ENCODE measurements around the gene SUPT7L.

SUPT7L gene

GRCh38 chr2:27703638-27704341 lies 40.4 kb upstream of the SUPT7L start:
- H3K9ac ChIP-seq = no peak overlapping the region
- no peak overlapping the region for H3K4me3 ChIP-seq (IDR thresholded peaks at IDR 0.05; ENCODE audit: insufficient read depth, low read depth, low read length)
- peaks cover 15% of the 10 kb centered on the region for H3K4me1 ChIP-seq (ENCODE audit: low read depth, poor library complexity, severe bottlenecking)
- TF ChIP-seq CTCF (conservative IDR thresholded peaks at IDR 0.05; ENCODE audit: low read depth, low read length) = peak; percentile 94
- H3K36me3 ChIP-seq (ENCODE audit: insufficient read depth) = no peaks in the 10 kb centered on the region
- no peaks in the 10 kb centered on the region for H3K79me2 ChIP-seq (ENCODE audit: insufficient read depth, low read depth)
- no peak overlapping the region for H3K27ac ChIP-seq
- H2AFZ ChIP-seq (ENCODE audit: low read depth) = no peak overlapping the region
- H3K4me2 ChIP-seq = no peak overlapping the region; the same call in 1 of the 2 replicates
- no peaks in the 10 kb centered on the region for H4K20me1 ChIP-seq (ENCODE audit: insufficient read depth)
- H3K27me3 ChIP-seq (ENCODE audit: insufficient read depth, low read depth) = no peaks in the 10 kb centered on the region

- TF ChIP-seq CTCF (conservative IDR thresholded peaks at IDR 0.05; ENCODE audit: low read depth, low read length) = no peak
- Histone ChIP-seq H3K79me2 (ENCODE audit: insufficient read depth, low read depth) (no peaks in the 10 kb centered on the region), H3K27ac (no peak overlapping the region)
Observed at GRCh38 chr2:27702302-27702701, 38.9 kb upstream of the SUPT7L start.

GRCh38 chr2:27701676-27702075 lies 38.3 kb upstream of the SUPT7L start:
- H3K4me1 ChIP-seq (ENCODE audit: low read depth, poor library complexity, severe bottlenecking) = peaks cover 15% of the 10 kb centered on the region
- H3K4me3 ChIP-seq (IDR thresholded peaks at IDR 0.05; ENCODE audit: insufficient read depth, low read depth, low read length) = no peak overlapping the region
- no peaks in the 10 kb centered on the region for H3K36me3 ChIP-seq (ENCODE audit: insufficient read depth)
- H4K20me1 ChIP-seq (ENCODE audit: insufficient read depth) = no peaks in the 10 kb centered on the region
- no peak overlapping the region for H3K27ac ChIP-seq
- TF ChIP-seq CTCF (conservative IDR thresholded peaks at IDR 0.05; ENCODE audit: low read depth, low read length) = no peak
- no peak overlapping the region for H3K4me2 ChIP-seq
- H3K27me3 ChIP-seq (ENCODE audit: insufficient read depth, low read depth) = no peaks in the 10 kb centered on the region
- no peak overlapping the region for H2AFZ ChIP-seq (ENCODE audit: low read depth)
- H3K9ac ChIP-seq = no peak overlapping the region
- no peaks in the 10 kb centered on the region for H3K79me2 ChIP-seq (ENCODE audit: insufficient read depth, low read depth)

More at GRCh38 chr2:27702302-27702701, 38.9 kb upstream of the SUPT7L start:
- H4K20me1 ChIP-seq (ENCODE audit: insufficient read depth) = no peaks in the 10 kb centered on the region
- H3K36me3 ChIP-seq (ENCODE audit: insufficient read depth) = no peaks in the 10 kb centered on the region
- peaks cover 15% of the 10 kb centered on the region for H3K4me1 ChIP-seq (ENCODE audit: low read depth, poor library complexity, severe bottlenecking)
- no peak overlapping the region for H3K9ac ChIP-seq
- H3K4me2 ChIP-seq = no peak overlapping the region
- H3K27me3 ChIP-seq (ENCODE audit: insufficient read depth, low read depth) = no peaks in the 10 kb centered on the region
- no peak overlapping the region for H2AFZ ChIP-seq (ENCODE audit: low read depth)
- no peak overlapping the region for H3K4me3 ChIP-seq (IDR thresholded peaks at IDR 0.05; ENCODE audit: insufficient read depth, low read depth, low read length)

GRCh38 chr2:27697660-27698059 lies 34.2 kb upstream of the SUPT7L start:
- H3K4me2 ChIP-seq = no peak overlapping the region
- H3K27me3 ChIP-seq (ENCODE audit: insufficient read depth, low read depth) = no peaks in the 10 kb centered on the region
- no peak overlapping the region for H3K27ac ChIP-seq
- no peaks in the 10 kb centered on the region for H3K36me3 ChIP-seq (ENCODE audit: insufficient read depth)
- no peak overlapping the region for H2AFZ ChIP-seq (ENCODE audit: low read depth)
- no peak overlapping the region for H3K9ac ChIP-seq
- H3K4me3 ChIP-seq (IDR thresholded peaks at IDR 0.05; ENCODE audit: insufficient read depth, low read depth, low read length) = no peak overlapping the region
- no peaks in the 10 kb centered on the region for H4K20me1 ChIP-seq (ENCODE audit: insufficient read depth)
- no peaks in the 10 kb centered on the region for H3K79me2 ChIP-seq (ENCODE audit: insufficient read depth, low read depth)
- TF ChIP-seq CTCF (conservative IDR thresholded peaks at IDR 0.05; ENCODE audit: low read depth, low read length) = no peak
- H3K4me1 ChIP-seq (ENCODE audit: low read depth, poor library complexity, severe bottlenecking) = no peaks in the 10 kb centered on the region

All from KMS-11 (cell line).